ENCODE results near the gene COL8A2.

The COL8A2 gene

GRCh38 chr1:36115200-36115669, 9.8 kb downstream of the COL8A2 start:
- no peak overlapping the region for H3K4me3 ChIP-seq (replicated peaks; ENCODE audit: insufficient read depth, low read length)
- no peaks in the 10 kb centered on the region for H3K27me3 ChIP-seq (ENCODE audit: insufficient read depth, poor library complexity, severe bottlenecking)
- H3K27ac ChIP-seq (replicated peaks) = no peak overlapping the region
- no peak for TF ChIP-seq POLR2AphosphoS5 (IDR thresholded peaks at IDR 0.05; ENCODE audit: low read depth)
- no peak for TF ChIP-seq CTCF (IDR thresholded peaks at IDR 0.05; ENCODE audit: insufficient read depth, low read length)
- no peak for TF ChIP-seq SPI1 (IDR thresholded peaks at IDR 0.05; ENCODE audit: borderline replicate concordance, low read depth)
- no peak for TF ChIP-seq REST (IDR thresholded peaks at IDR 0.05; ENCODE audit: insufficient replicate concordance, low read depth)
- TF ChIP-seq GABPA (IDR thresholded peaks at IDR 0.05; ENCODE audit: low read depth) = no peak
- DNase-seq (ENCODE audit: low read depth in 1 of 2, low spot score in 1 of 2) = no peak

- Histone ChIP-seq H3K27me3 (ENCODE audit: insufficient read depth, poor library complexity, severe bottlenecking) (no peaks in the 10 kb centered on the region), H3K4me3 (replicated peaks; ENCODE audit: insufficient read depth, low read length) (no peak overlapping the region), H3K27ac (replicated peaks) (no peak overlapping the region)
- DNase-seq (ENCODE audit: low read depth in 1 of 2, low spot score in 1 of 2) = no peak
- TF ChIP-seq GABPA (IDR thresholded peaks at IDR 0.05; ENCODE audit: low read depth) (no peak), REST (IDR thresholded peaks at IDR 0.05; ENCODE audit: insufficient replicate concordance, low read depth) (no peak), POLR2AphosphoS5 (IDR thresholded peaks at IDR 0.05; ENCODE audit: low read depth) (no peak), SPI1 (IDR thresholded peaks at IDR 0.05; ENCODE audit: borderline replicate concordance, low read depth) (no peak), CTCF (IDR thresholded peaks at IDR 0.05; ENCODE audit: insufficient read depth, low read length) (no peak)
Observed at GRCh38 chr1:36114371-36114770, 10.7 kb downstream of the COL8A2 start.

GRCh38 chr1:36112823-36113222, 12.2 kb downstream of the COL8A2 start:
- DNase-seq (ENCODE audit: low read depth in 1 of 2, low spot score in 1 of 2) = no peak
- no peak overlapping the region for H3K4me3 ChIP-seq (replicated peaks; ENCODE audit: insufficient read depth, low read length)
- H3K27me3 ChIP-seq (ENCODE audit: insufficient read depth, poor library complexity, severe bottlenecking) = no peaks in the 10 kb centered on the region
- TF ChIP-seq REST (IDR thresholded peaks at IDR 0.05; ENCODE audit: insufficient replicate concordance, low read depth) = no peak
- no peak overlapping the region for H3K27ac ChIP-seq (replicated peaks)

- no peak for DNase-seq (ENCODE audit: low read depth in 1 of 2, low spot score in 1 of 2)
- TF ChIP-seq POLR2AphosphoS5 (IDR thresholded peaks at IDR 0.05; ENCODE audit: low read depth) (no peak), REST (IDR thresholded peaks at IDR 0.05; ENCODE audit: insufficient replicate concordance, low read depth) (no peak), SPI1 (IDR thresholded peaks at IDR 0.05; ENCODE audit: borderline replicate concordance, low read depth) (no peak), GABPA (IDR thresholded peaks at IDR 0.05; ENCODE audit: low read depth) (no peak)
- Histone ChIP-seq H3K27me3 (ENCODE audit: insufficient read depth, poor library complexity, severe bottlenecking) (no peaks in the 10 kb centered on the region), H3K4me3 (replicated peaks; ENCODE audit: insufficient read depth, low read length) (no peak overlapping the region), H3K27ac (replicated peaks) (no peak overlapping the region)
Observed at GRCh38 chr1:36111151-36111550, 13.9 kb downstream of the COL8A2 start.
